GM12892 (cell line): ENCODE results near the gene LGALS9.

ENCODE experiments used
- POLR2A ChIP-seq: IDR thresholded peaks from 2 replicates; pipeline ENCODE4 v1.6.1; 2011; ENCODE audit warnings: low read depth, low read length, control low read depth
- TAF1 ChIP-seq: IDR thresholded peaks from 2 replicates; pipeline ENCODE4 v1.6.1; 2011; ENCODE audit warnings: low read depth, mild to moderate bottlenecking, control low read depth, low read length, borderline replicate concordance

DNA sequence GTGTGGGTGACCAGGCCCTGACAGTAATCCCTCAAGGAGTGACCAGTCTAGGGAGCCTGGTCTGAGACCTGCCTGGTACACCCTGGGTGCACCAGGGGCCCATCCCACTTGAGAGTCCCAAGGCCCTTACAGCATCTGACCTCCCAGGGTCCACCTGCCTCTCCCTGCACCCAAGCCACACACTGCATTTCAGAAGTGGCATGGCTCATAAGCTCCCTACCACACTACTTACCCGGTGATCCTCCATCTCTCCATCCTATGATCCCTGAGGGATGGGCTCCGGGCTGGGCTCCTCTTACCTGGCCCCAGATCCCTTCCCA is 40.6 kb downstream of the LGALS9 start:
- TF ChIP-seq POLR2A = no peak
- no peak for TF ChIP-seq TAF1
